Superior temporal gyrus (tissue), 1 donor: ENCODE results near the gene ANKRD13B.
"Not testable (repeated sequence)": the region's sequence is repeated elsewhere in the genome, so short reads cannot be mapped to it uniquely, and the experiment has no call there.

Experiments used
- DNase-seq: peaks from one replicate; pipeline ENCODE4 v3.0.0-alpha.2; 2016; ENCODE audit errors: extremely low spot score

ANKRD13B gene

GRCh38 chr17:29592850-29593551, at the start of gene ANKRD13B:
Gene ANKRD13B (plus strand): TSS chr17:29593132. CDS start chr17:29593622, 490 bp downstream.
- no peak for DNase-seq

GRCh38 chr17:29544066-29544465, 48.9 kb upstream of the ANKRD13B start:
- DNase-seq = no peak

GRCh38 chr17:29546085-29546484, 46.8 kb upstream of the ANKRD13B start:
- DNase-seq = no peak

- DNase-seq = no peak
These were observed 46.1 kb upstream of the ANKRD13B start for GRCh38 chr17:29546830-29547229.

GRCh38 chr17:29549177-29549923, 43.6 kb upstream of the ANKRD13B start:
- no peak for DNase-seq

GRCh38 chr17:29555840-29556239, 37.1 kb upstream of the ANKRD13B start:
- DNase-seq = no peak

GRCh38 chr17:29557085-29557738, 35.7 kb upstream of the ANKRD13B start:
- DNase-seq = no peak

- DNase-seq = no peak
These were observed 35.2 kb upstream of the ANKRD13B start for GRCh38 chr17:29557739-29558116.

GRCh38 chr17:29558139-29558538, 34.8 kb upstream of the ANKRD13B start:
- DNase-seq = not testable (repeated sequence)

- DNase-seq = no peak
These were observed 33.3 kb upstream of the ANKRD13B start for GRCh38 chr17:29559640-29560039.

- DNase-seq = no peak
These were observed 32.6 kb upstream of the ANKRD13B start for GRCh38 chr17:29560316-29560715.

- no peak for DNase-seq
These were observed 31.1 kb upstream of the ANKRD13B start for GRCh38 chr17:29561554-29562517.

GRCh38 chr17:29562615-29563014, 30.3 kb upstream of the ANKRD13B start:
- no peak for DNase-seq

- DNase-seq = no peak
These were observed 29.1 kb upstream of the ANKRD13B start for GRCh38 chr17:29563816-29564215.

- DNase-seq = no peak
These were observed 27.1 kb upstream of the ANKRD13B start for GRCh38 chr17:29565643-29566472.

- no peak for DNase-seq
These were observed 26.2 kb upstream of the ANKRD13B start, which contains the start of gene ABHD15 for GRCh38 chr17:29566473-29567303. Gene ABHD15 (minus strand): TSS chr17:29567037. CDS start chr17:29566966, 71 bp downstream.

- DNase-seq = no peak
These were observed 25.7 kb upstream of the ANKRD13B start for GRCh38 chr17:29567304-29567553.

GRCh38 chr17:29567554-29568330, 25.2 kb upstream of the ANKRD13B start:
- no peak for DNase-seq
